HepG2 (cell line): ENCODE results near the gene MYPN. TPM values are rescaled to one million over a fixed set of nuclear protein-coding genes. Genes with fewer than 3 reads are reported as not detected.

ENCODE experiments used
- ATAC-seq: fragments of 200-7000 bp; cut with Tn5 transposase; 3 replicates; pipeline ENCODE4 v1.9.1; 2020; ENCODE audit warnings: mild to moderate bottlenecking, moderate library complexity
- BruUV-seq: library from RNA; stranded (reverse); fragments of 400-500 nt; replicated peaks from 2 replicates; lab custom pipeline; 2021; lab: Mats Ljungman, UMichigan
- CTCF ChIA-PET: fragments of 300-600 bp; formaldehyde crosslinking; extraction: SDS; loops from one replicate; lab custom pipeline; 2021; ENCODE audit warnings: low total read pairs, inconsistent platforms, low intra/inter-chr PET ratio; lab: Yijun Ruan, JAX
- POLR2A ChIA-PET: fragments of 350-600 bp; sonication (Branson Sonifier 250); formaldehyde crosslinking; loops from one replicate; lab custom pipeline; 2020; ENCODE audit warnings: antibody characterized with exemption, inconsistent platforms; lab: Yijun Ruan, JAX
- DNase-seq: peaks from one replicate; pipeline ENCODE4 v3.0.0-alpha.2; 2015; ENCODE audit warnings: low spot score
- FAIRE-seq: peaks from 3 replicates; lab custom pipeline; 2011; peaks lifted over from hg19 to GRCh38; lab: Jason Lieb, UNC
- H2AFZ ChIP-seq: one replicate; pipeline ENCODE4 v1.6.1; 2011; ENCODE audit warnings: low read length, inconsistent platforms
- H3K27ac ChIP-seq: fragments of 300-600 bp; 3 replicates; pipeline ENCODE4 v1.8.0; 2011; ENCODE audit warnings: mixed run types, mild to moderate bottlenecking, mixed read lengths, low read length, inconsistent platforms; ENCODE audit not compliant: insufficient read depth; ENCODE audit errors: extremely low read length
- H3K27me3 ChIP-seq, 2 experiments: fragments of 200-600 bp in 1 of 2; 2 replicates in 1 of 2; 3 replicates in 1 of 2; pipeline versions ENCODE4 v1.6.0 to v1.8.0; 2011; ENCODE audit warnings: low read length in 2 of 2, mild to moderate bottlenecking in 2 of 2, moderate library complexity in 2 of 2, inconsistent platforms in 1 of 2; ENCODE audit not compliant: insufficient read depth in 2 of 2, control insufficient read depth in 1 of 2
- H3K36me3 ChIP-seq, 2 experiments: fragments of 200-600 bp in 1 of 2; replicated peaks in 1 of 2; 2 replicates in 1 of 2; 3 replicates in 1 of 2; pipeline versions ENCODE4 v1.5.1 to v1.8.0; 2011; ENCODE audit warnings: low read length in 2 of 2, inconsistent platforms in 1 of 2; ENCODE audit not compliant: insufficient read depth in 2 of 2, control insufficient read depth in 1 of 2
- H3K4me1 ChIP-seq: 2 replicates; pipeline ENCODE4 v1.5.1; 2012; ENCODE audit warnings: low read length, inconsistent platforms; ENCODE audit not compliant: insufficient read depth
- H3K4me2 ChIP-seq: 2 replicates; pipeline ENCODE4 v1.6.0; 2011; ENCODE audit warnings: low read depth, low read length, inconsistent platforms
- H3K4me3 ChIP-seq, 3 experiments: fragments of 200-600 bp in 1 of 3; sonication (generic), shearing (Covaris generic) in 1 of 3; replicated peaks in 1 of 3; 2 replicates each; pipeline ENCODE4 v1.5.1; 2011 to 2016; ENCODE audit warnings: low read length in 3 of 3, inconsistent platforms in 2 of 3, low read depth in 2 of 3, mild to moderate bottlenecking in 2 of 3, control low read depth in 1 of 3, mixed read lengths in 1 of 3; ENCODE audit not compliant: insufficient read depth in 1 of 3
- H3K79me2 ChIP-seq: one replicate; pipeline ENCODE4 v1.6.1; 2011; ENCODE audit warnings: low read length, inconsistent platforms; ENCODE audit not compliant: insufficient read depth
- H3K9ac ChIP-seq: 2 replicates; pipeline ENCODE4 v1.6.0; 2011; ENCODE audit warnings: mild to moderate bottlenecking, low read depth, low read length, inconsistent platforms; ENCODE audit not compliant: insufficient read depth
- H3K9me3 ChIP-seq: 2 replicates; pipeline ENCODE4 v1.5.1; 2012; ENCODE audit warnings: mild to moderate bottlenecking, low read length
- H4K20me1 ChIP-seq: 2 replicates; pipeline ENCODE4 v1.6.0; 2011; ENCODE audit warnings: inconsistent platforms, mild to moderate bottlenecking, low read length, moderate library complexity; ENCODE audit not compliant: insufficient read depth
- CHD4 ChIP-seq: fragments of 200-600 bp; sonication (generic); IDR thresholded peaks from 2 replicates; pipeline ENCODE4 v1.7.0; 2017; ENCODE audit warnings: mild to moderate bottlenecking, low read length, borderline replicate concordance
- KLF11 ChIP-seq: IDR thresholded peaks from 2 replicates; pipeline ENCODE4 v1.6.1; 2016; ENCODE audit warnings: missing compliant biosample characterization
- KLF15 ChIP-seq: sonication (generic); formaldehyde crosslinking; IDR thresholded peaks from 2 replicates; pipeline ENCODE4 v1.8.1; 2023; ENCODE audit warnings: borderline replicate concordance, mild to moderate bottlenecking, inconsistent platforms, missing genetic modification reagents, mixed read lengths
- MTA1 ChIP-seq: sonication (generic); formaldehyde crosslinking; IDR thresholded peaks from 2 replicates; pipeline ENCODE4 v1.4.0; 2020; ENCODE audit warnings: missing genetic modification reagents, mild to moderate bottlenecking, borderline replicate concordance
- SP5 ChIP-seq: IDR thresholded peaks from 2 replicates; pipeline ENCODE4 v1.6.1; 2016; ENCODE audit warnings: low read depth, borderline replicate concordance
- TP53 ChIP-seq: sonication (generic); formaldehyde crosslinking; conservative IDR thresholded peaks from 2 replicates; pipeline ENCODE4 v1.4.0; 2020; ENCODE audit warnings: missing genetic modification reagents
- ZBTB42 ChIP-seq: sonication (generic); formaldehyde crosslinking; IDR thresholded peaks from 2 replicates; pipeline ENCODE4 v1.5.0; 2020; ENCODE audit warnings: mild to moderate bottlenecking, missing genetic modification reagents
- ZFY ChIP-seq: sonication (generic); formaldehyde crosslinking; IDR thresholded peaks from 2 replicates; pipeline ENCODE4 v1.4.0; 2020; ENCODE audit warnings: missing genetic modification reagents
- ZNF703 ChIP-seq: sonication (generic); formaldehyde crosslinking; IDR thresholded peaks from 2 replicates; pipeline ENCODE4 v1.5.1; 2020; ENCODE audit warnings: missing genetic modification reagents, mild to moderate bottlenecking, moderate library complexity, borderline replicate concordance
- WGBS: methylation state at CpG from one replicate; pipeline ENCODE4 v1.1.6; 2017; ENCODE audit warnings: low lambda C conversion rate; 5-methylcytosine and 5-hydroxymethylcytosine counted together
- in situ Hi-C: cut with HindIII; loops from 2 replicates; pipeline ENCODE4 v1.10.0; 2017; ENCODE audit warnings: low pct_unique_long_range_greater_than_20kb; ENCODE audit not compliant: extremely low pct_ligation_motif_present
- intact Hi-C: fragments of 100-400 bp; cut with micrococcal nuclease; formaldehyde crosslinking; loops from one replicate; pipeline ENCODE4 v1.10.0; 2022; ENCODE audit not compliant: unreplicated experiment
- polyA plus RNA-seq, 8 experiments: library from polyadenylated mRNA; depleted of rRNA in 3 of 8; stranded (reverse) in 7 of 8; unstranded in 1 of 8; fragments of >200 nt; fragmentation: Illumina TruSeq in 4 of 8; extraction: Trizol in 4 of 8; gene quantifications; 2 replicates each; pipeline versions ENCODE4 v1.2.1 to v1.2.3, GENCODE V29; 2011 to 2016; ENCODE audit warnings: low read depth in 4 of 8, missing spikeins in 1 of 8, mixed read lengths in 1 of 8; ENCODE audit not compliant: insufficient read depth in 1 of 8
- total RNA-seq, 5 experiments: library from RNA; depleted of rRNA; stranded (reverse); fragments of >200 nt; fragmentation: Illumina TruSeq; extraction: Trizol; gene quantifications; 2 replicates each; pipeline ENCODE4 v1.2.3, GENCODE V29; 2016; ENCODE audit warnings: low read depth in 1 of 5
- TF ChIP-seq, protein P1 (sequence below): sonication (generic); formaldehyde crosslinking; IDR thresholded peaks from 2 replicates; pipeline ENCODE4 v1.5.1; 2020; ENCODE audit warnings: missing genetic modification reagents, mild to moderate bottlenecking, borderline replicate concordance
- TF ChIP-seq, protein P2 (sequence below): sonication (generic); formaldehyde crosslinking; conservative IDR thresholded peaks from 2 replicates; pipeline ENCODE4 v1.4.0; 2020; ENCODE audit warnings: missing genetic modification reagents

The MYPN gene
- total and polyA plus RNA-seq, 2 of the 13 experiments (the other 11 are each of a cell fraction or from before 2014, with no cell fraction given), result not detected

DNA sequence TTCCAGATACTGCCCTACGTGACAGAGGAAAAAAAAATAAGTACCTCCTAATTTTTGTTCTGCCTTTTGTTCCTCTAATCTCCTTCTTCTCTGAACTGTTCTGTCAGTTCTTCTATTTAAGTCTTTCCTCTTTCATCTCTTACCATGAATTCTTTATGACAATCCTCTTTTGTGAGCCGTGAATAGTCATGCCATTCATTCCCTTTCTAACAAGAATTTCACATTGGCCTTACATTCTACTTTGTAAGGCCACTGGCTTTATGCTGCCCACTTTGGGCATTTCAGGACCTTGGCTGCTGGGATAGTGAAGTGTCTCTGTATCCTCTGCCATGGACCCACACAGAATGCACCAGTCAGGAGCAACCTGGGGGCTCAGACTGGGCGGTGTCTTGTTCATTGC is 69.7 kb downstream of the MYPN start:
- ChIA-PET POLR2A (no interaction called here), CTCF (no interaction called here)
- ATAC-seq (no peak), FAIRE-seq (no peak), DNase-seq (no peak)
- TF ChIP-seq SP5 (no peak), CHD4 (no peak), MTA1 (CRISPR knock-in tag) (no peak), KLF15 (CRISPR knock-in tag) (no peak), ZNF703 (CRISPR knock-in tag) (no peak), TP53 (CRISPR knock-in tag) (no peak), ZBTB42 (no peak), KLF11 (no peak), ZFY (CRISPR knock-in tag) (no peak)
- TF ChIP-seq, protein P1, sequence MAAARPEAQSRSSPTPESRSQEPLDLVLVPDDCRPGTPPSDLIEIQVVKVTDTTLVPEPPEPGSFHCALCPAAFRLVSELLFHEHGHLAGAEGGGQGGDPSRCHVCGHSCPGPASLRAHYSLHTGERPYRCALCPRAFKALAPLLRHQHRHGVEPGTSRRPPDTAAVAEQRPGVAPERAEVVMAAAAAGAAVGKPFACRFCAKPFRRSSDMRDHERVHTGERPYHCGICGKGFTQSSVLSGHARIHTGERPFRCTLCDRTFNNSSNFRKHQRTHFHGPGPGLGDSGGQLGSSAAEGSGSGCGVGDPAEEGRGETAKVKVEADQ (CRISPR knock-in tag), result no peak
- TF ChIP-seq, protein P2, sequence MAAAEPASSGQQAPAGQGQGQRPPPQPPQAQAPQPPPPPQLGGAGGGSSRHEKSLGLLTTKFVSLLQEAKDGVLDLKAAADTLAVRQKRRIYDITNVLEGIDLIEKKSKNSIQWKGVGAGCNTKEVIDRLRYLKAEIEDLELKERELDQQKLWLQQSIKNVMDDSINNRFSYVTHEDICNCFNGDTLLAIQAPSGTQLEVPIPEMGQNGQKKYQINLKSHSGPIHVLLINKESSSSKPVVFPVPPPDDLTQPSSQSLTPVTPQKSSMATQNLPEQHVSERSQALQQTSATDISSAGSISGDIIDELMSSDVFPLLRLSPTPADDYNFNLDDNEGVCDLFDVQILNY (CRISPR knock-in tag), result no peak
- no peaks in the 10 kb centered on the region for H3K27me3 ChIP-seq
- H3K9ac ChIP-seq, result no peak overlapping the region
- H3K27ac ChIP-seq, result no peak overlapping the region
- no TSS peak for BruUV-seq
- 0 out of 2 replicates have a peak, but pooled peaks cover 6% of the 10 kb centered on the region for H3K4me1 ChIP-seq
- in situ Hi-C loops, result no loop called here
- H4K20me1 ChIP-seq, result no peaks in the 10 kb centered on the region
- intact Hi-C loops, result no loop called here
- no peaks in the 10 kb centered on the region for H3K79me2 ChIP-seq
- H3K36me3 ChIP-seq, result no peaks in the 10 kb centered on the region
- no peak overlapping the region for H2AFZ ChIP-seq
- 28% methylated on average over 3 of the region's 3 CpGs for WGBS
- H3K9me3 ChIP-seq, result no peaks in the 10 kb centered on the region
- no peak overlapping the region for H3K4me3 ChIP-seq
- H3K4me2 ChIP-seq, result no peak overlapping the region
